Liver (tissue), 9 donors: Measurements from ENCODE around the gene TXNDC17. TPM values are rescaled to one million over a fixed set of nuclear protein-coding genes. Genes with fewer than 3 reads are reported as not detected.

ENCODE experiments used
- DNase-seq: peaks from one replicate; pipeline ENCODE4 v3.0.0-alpha.2; 2017; ENCODE audit warnings: low spot score
- H3K27ac ChIP-seq, 2 donors: one replicate each; pipeline ENCODE4 v1.7.0; 2013; ENCODE audit warnings: inconsistent platforms in 2 of 2, low read length in 2 of 2, control low read depth in 1 of 2, low read depth in 1 of 2, mild to moderate bottlenecking in 1 of 2
- H3K27me3 ChIP-seq, 4 donors: one replicate each; pipeline versions ENCODE4 v1.6.1 to v1.7.0; 2013; ENCODE audit warnings: low read length in 3 of 4, inconsistent platforms in 1 of 4, mild to moderate bottlenecking in 1 of 4, moderate library complexity in 1 of 4; ENCODE audit not compliant: control insufficient read depth in 4 of 4, insufficient read depth in 4 of 4
- H3K36me3 ChIP-seq, 4 donors: one replicate each; pipeline versions ENCODE4 v1.6.1 to v1.7.0; 2013; ENCODE audit warnings: low read length in 3 of 4, mild to moderate bottlenecking in 3 of 4, low read depth in 1 of 4, moderate library complexity in 1 of 4; ENCODE audit not compliant: control insufficient read depth in 4 of 4, insufficient read depth in 3 of 4
- H3K4me1 ChIP-seq, 4 donors: one replicate each; pipeline versions ENCODE4 v1.6.1 to v1.7.0; 2013; ENCODE audit warnings: low read length in 3 of 4, mild to moderate bottlenecking in 3 of 4, moderate library complexity in 1 of 4; ENCODE audit not compliant: control insufficient read depth in 4 of 4, insufficient read depth in 4 of 4
- H3K4me3 ChIP-seq, 3 donors: one replicate each; pipeline versions ENCODE4 v1.6.1 to v1.7.0; 2013; ENCODE audit warnings: low read length in 3 of 3, control low read depth in 1 of 3, low read depth in 1 of 3, mild to moderate bottlenecking in 1 of 3
- H3K9ac ChIP-seq, 2 donors: one replicate each; pipeline ENCODE4 v1.7.0; 2013; ENCODE audit warnings: low read length in 2 of 2, mild to moderate bottlenecking in 2 of 2, moderate library complexity in 2 of 2, control low read depth in 1 of 2, low read depth in 1 of 2
- H3K9me3 ChIP-seq, 4 donors: one replicate each; pipeline versions ENCODE4 v1.6.1 to v1.7.0; 2013; ENCODE audit warnings: low read length in 3 of 4; ENCODE audit not compliant: control insufficient read depth in 4 of 4
- CTCF ChIP-seq: fragments of 150-350 bp; IDR thresholded peaks from 2 replicates; pipeline ENCODE4 v1.5.1; 2017; ENCODE audit warnings: improper control_type of control experiment, low read depth, low read length; ENCODE audit not compliant: missing input control
- EGR1 ChIP-seq, 2 donors: IDR thresholded peaks; 2 replicates each; pipeline ENCODE4 v1.6.1; 2016 to 2018; ENCODE audit warnings: antibody characterized with exemption in 2 of 2, low read depth in 2 of 2
- FOXA1 ChIP-seq: IDR thresholded peaks from 2 replicates; pipeline ENCODE4 v1.6.1; 2016; ENCODE audit warnings: antibody characterized with exemption
- GABPA ChIP-seq, 2 donors: IDR thresholded peaks in 1 of 2; conservative IDR thresholded peaks in 1 of 2; 2 replicates each; pipeline ENCODE4 v1.6.1; 2016; ENCODE audit warnings: antibody characterized with exemption in 2 of 2, mild to moderate bottlenecking in 1 of 2, moderate library complexity in 1 of 2
- HNF4A ChIP-seq, 2 donors: conservative IDR thresholded peaks; 2 replicates each; pipeline ENCODE4 v1.6.1; 2016; ENCODE audit warnings: antibody characterized with exemption in 2 of 2, mild to moderate bottlenecking in 2 of 2
- JUND ChIP-seq, 2 donors: IDR thresholded peaks; 2 replicates each; pipeline ENCODE4 v1.6.1; 2016; ENCODE audit warnings: antibody characterized with exemption in 2 of 2
- RAD21 ChIP-seq, 2 donors: IDR thresholded peaks; 2 replicates each; pipeline ENCODE4 v1.6.1; 2016; ENCODE audit warnings: antibody characterized with exemption in 2 of 2, mild to moderate bottlenecking in 2 of 2
- SP1 ChIP-seq: IDR thresholded peaks from 2 replicates; pipeline ENCODE4 v1.6.1; 2018; ENCODE audit warnings: antibody characterized with exemption, mild to moderate bottlenecking
- TAF1 ChIP-seq: conservative IDR thresholded peaks from 2 replicates; pipeline ENCODE4 v1.6.1; 2016; ENCODE audit warnings: antibody characterized with exemption, mild to moderate bottlenecking
- WGBS: extraction: QIAGEN DNeasy Blood & Tissue Kit; methylation state at CpG from one replicate; pipeline ENCODE4 v1.1.7; 2013; 5-methylcytosine and 5-hydroxymethylcytosine counted together
- polyA plus RNA-seq, 2 donors: library from polyadenylated mRNA; stranded (reverse) in 1 of 2; unstranded in 1 of 2; fragments of 200-250 nt in 1 of 2; fragments of >200 nt in 1 of 2; fragmentation: Nextera tagmentation in 1 of 2; extraction: Ambion mirVana in 1 of 2; gene quantifications; one replicate each; pipeline versions ENCODE4 v1.2.1 to v1.2.3, GENCODE V29; 2013 to 2015
- total RNA-seq, 2 donors: library from RNA; depleted of rRNA; stranded (reverse); fragments of >200 nt; gene quantifications; one replicate each; pipeline ENCODE4 v1.2.3, GENCODE V29; 2014
- TF ChIP-seq, protein P1 (sequence below): IDR thresholded peaks from 2 replicates; pipeline ENCODE4 v1.6.1; 2016; ENCODE audit warnings: antibody characterized with exemption, mild to moderate bottlenecking
- donor health status: healthy.
- donor health status: healthy.
- donor health status: healthy.
- donor health status: healthy.
- donor health status: healthy.

TXNDC17 gene
- total and polyA plus RNA-seq, 4 donors: 32.9 to 329 (median 99.6) TPM

DNA sequence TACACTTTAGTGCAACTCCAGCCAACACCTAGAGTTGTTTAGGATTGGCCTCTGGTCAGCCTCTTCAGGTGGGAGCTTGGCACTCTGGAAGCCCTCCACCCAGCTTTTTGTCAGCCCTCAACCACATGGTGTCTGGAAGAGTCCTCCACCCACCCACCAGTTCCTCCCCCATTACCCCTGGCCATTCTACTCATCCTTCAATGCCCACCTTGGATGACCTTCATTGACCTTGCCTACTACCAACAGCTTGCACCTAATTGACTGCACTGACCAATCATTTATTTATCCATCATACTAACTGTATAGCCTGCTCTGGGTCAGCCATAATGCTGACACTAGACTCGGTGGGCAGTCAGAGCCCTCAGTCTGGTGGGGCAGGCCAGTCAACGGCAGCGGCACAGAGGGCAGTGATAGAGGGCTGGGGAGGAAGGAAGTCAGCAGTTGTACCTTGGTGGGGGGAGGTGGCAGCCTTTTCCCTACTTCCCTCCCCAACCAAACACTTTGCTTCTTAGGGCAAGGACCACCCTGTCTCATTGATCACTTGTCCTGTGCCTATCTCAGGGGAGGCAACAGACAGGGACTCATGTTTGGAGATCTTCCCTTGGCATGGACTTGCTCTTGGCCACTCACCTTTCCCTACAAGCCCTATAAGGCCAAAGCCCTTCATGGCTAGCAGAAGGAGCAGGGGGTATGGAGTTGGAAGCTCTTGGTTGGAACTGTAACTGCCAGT lies 43.0 kb downstream of the TXNDC17 start:
- H3K9me3 ChIP-seq: no peaks in the 10 kb centered on the region
- DNase-seq: no peak
- WGBS: 54% methylated on average over 3 of the region's 3 CpGs
- peak overlapping the region in 1 of 2 donors; percentile 4 for H3K27ac ChIP-seq
- peaks cover 4 to 51% (median 37%) of the 10 kb centered on the region in 4 donors for H3K4me1 ChIP-seq
- no peak overlapping the region for H3K4me3 ChIP-seq
- TF ChIP-seq, protein P1, sequence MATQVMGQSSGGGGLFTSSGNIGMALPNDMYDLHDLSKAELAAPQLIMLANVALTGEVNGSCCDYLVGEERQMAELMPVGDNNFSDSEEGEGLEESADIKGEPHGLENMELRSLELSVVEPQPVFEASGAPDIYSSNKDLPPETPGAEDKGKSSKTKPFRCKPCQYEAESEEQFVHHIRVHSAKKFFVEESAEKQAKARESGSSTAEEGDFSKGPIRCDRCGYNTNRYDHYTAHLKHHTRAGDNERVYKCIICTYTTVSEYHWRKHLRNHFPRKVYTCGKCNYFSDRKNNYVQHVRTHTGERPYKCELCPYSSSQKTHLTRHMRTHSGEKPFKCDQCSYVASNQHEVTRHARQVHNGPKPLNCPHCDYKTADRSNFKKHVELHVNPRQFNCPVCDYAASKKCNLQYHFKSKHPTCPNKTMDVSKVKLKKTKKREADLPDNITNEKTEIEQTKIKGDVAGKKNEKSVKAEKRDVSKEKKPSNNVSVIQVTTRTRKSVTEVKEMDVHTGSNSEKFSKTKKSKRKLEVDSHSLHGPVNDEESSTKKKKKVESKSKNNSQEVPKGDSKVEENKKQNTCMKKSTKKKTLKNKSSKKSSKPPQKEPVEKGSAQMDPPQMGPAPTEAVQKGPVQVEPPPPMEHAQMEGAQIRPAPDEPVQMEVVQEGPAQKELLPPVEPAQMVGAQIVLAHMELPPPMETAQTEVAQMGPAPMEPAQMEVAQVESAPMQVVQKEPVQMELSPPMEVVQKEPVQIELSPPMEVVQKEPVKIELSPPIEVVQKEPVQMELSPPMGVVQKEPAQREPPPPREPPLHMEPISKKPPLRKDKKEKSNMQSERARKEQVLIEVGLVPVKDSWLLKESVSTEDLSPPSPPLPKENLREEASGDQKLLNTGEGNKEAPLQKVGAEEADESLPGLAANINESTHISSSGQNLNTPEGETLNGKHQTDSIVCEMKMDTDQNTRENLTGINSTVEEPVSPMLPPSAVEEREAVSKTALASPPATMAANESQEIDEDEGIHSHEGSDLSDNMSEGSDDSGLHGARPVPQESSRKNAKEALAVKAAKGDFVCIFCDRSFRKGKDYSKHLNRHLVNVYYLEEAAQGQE: no peak
- TF ChIP-seq TAF1 (no peak), EGR1 (IDR thresholded peaks at IDR 0.05; ENCODE audit: low read depth in 2 of 2) (peak in 1 of 2 donors; percentile 8), SP1 (no peak)
- no peak overlapping the region for H3K9ac ChIP-seq
- H3K27me3 ChIP-seq: no peaks in the 10 kb centered on the region
- peaks cover 1 to 9% (median 5%) of the 10 kb centered on the region in 4 donors for H3K36me3 ChIP-seq

GRCh38 chr17:6684460-6684783 lies 43.6 kb downstream of the TXNDC17 start:
- Histone ChIP-seq H3K27me3 (no peaks in the 10 kb centered on the region), H3K9me3 (no peaks in the 10 kb centered on the region), H3K36me3 (peaks cover 1 to 14% (median 6%) of the 10 kb centered on the region in 4 donors), H3K27ac (peak overlapping the region in 1 of 2 donors; percentile 37), H3K9ac (no peak overlapping the region), H3K4me3 (no peak overlapping the region), H3K4me1 (peaks cover 4 to 51% (median 38%) of the 10 kb centered on the region in 4 donors)
- peak in 1 of 2 donors; percentile 21 for TF ChIP-seq HNF4A (conservative IDR thresholded peaks at IDR 0.05)
- TF ChIP-seq JUND (IDR thresholded peaks at IDR 0.05): peak; percentile 23 to 29
- TF ChIP-seq RAD21 (IDR thresholded peaks at IDR 0.05): peak in 1 of 2 donors; percentile 21
- no peak for TF ChIP-seq GABPA (IDR thresholded peaks at IDR 0.05 in 1 of 2, conservative IDR thresholded peaks at IDR 0.05 in 1 of 2)
- no peak for TF ChIP-seq FOXA1
- 50% methylated on average over 7 of the region's 7 CpGs for WGBS
- DNase-seq: no peak

GRCh38 chr17:6684881-6685767 lies 44.3 kb downstream of the TXNDC17 start:
- H3K9me3 ChIP-seq: no peaks in the 10 kb centered on the region
- H3K4me3 ChIP-seq: no peak overlapping the region
- peak overlapping the region; percentile 19 to 37 for H3K27ac ChIP-seq
- H3K9ac ChIP-seq: no peak overlapping the region
- no peaks in the 10 kb centered on the region for H3K27me3 ChIP-seq
- TF ChIP-seq TAF1 (no peak), CTCF (no peak), JUND (IDR thresholded peaks at IDR 0.05) (peak in 1 of 2 donors; percentile 3)
- DNase-seq: no peak
- H3K36me3 ChIP-seq: peaks cover 1 to 21% (median 8%) of the 10 kb centered on the region in 4 donors
- peaks cover 4 to 51% (median 39%) of the 10 kb centered on the region in 4 donors for H3K4me1 ChIP-seq
- WGBS: 76% methylated on average over 14 of the region's 14 CpGs
